Activated CD4-positive, alpha-beta T cell treated with anti-CD3 and anti-CD28 coated beads, Interleukin-2, amount 10 ng/mL, durations not matched to agents 24 days and 14 days (primary cell): ENCODE measurements around the gene PDZD8. TPM values are rescaled to one million over a fixed set of nuclear protein-coding genes. Genes with fewer than 3 reads are reported as not detected.
"Not testable (repeated sequence)": the region's sequence is repeated elsewhere in the genome, so short reads cannot be mapped to it uniquely, and the experiment has no call there.

ENCODE experiments used
- DNase-seq: peaks from one replicate; pipeline ENCODE4 v3.0.0; 2022
- H3K27ac Mint-ChIP-seq: one replicate; pipeline ENCODE4 v1.8.0; 2022; ENCODE audit warnings: mild to moderate bottlenecking, mixed read lengths
- H3K27me3 Mint-ChIP-seq: one replicate; pipeline ENCODE4 v1.8.0; 2022; ENCODE audit warnings: mixed read lengths
- H3K36me3 Mint-ChIP-seq: one replicate; pipeline ENCODE4 v1.8.0; 2022; ENCODE audit warnings: low read depth, mild to moderate bottlenecking, mixed read lengths
- H3K4me1 Mint-ChIP-seq: one replicate; pipeline ENCODE4 v1.8.0; 2021; ENCODE audit warnings: mixed read lengths
- H3K4me3 Mint-ChIP-seq: one replicate; pipeline ENCODE4 v1.8.0; 2022; ENCODE audit warnings: mild to moderate bottlenecking, moderate library complexity, mixed read lengths
- H3K9me3 Mint-ChIP-seq: one replicate; pipeline ENCODE4 v1.8.0; 2021; ENCODE audit warnings: mixed read lengths
- intact Hi-C: fragments of 100-400 bp; cut with micrococcal nuclease; formaldehyde crosslinking; loops from one replicate; pipeline ENCODE4 v1.15.1; 2023
- total RNA-seq: library from RNA; stranded (reverse); gene quantifications from 2 replicates; pipeline ENCODE4 v1.2.3, GENCODE V29; 2022

Gene PDZD8
- total RNA-seq, 1 donor from 2014 or later, result 23.3 TPM

GRCh38 chr10:117316701-117317100 is 58.5 kb downstream of the PDZD8 start:
- peaks cover 11% of the 10 kb centered on the region for H3K36me3 Mint-ChIP-seq
- intact Hi-C loops, result no loop called here
- H3K27me3 Mint-ChIP-seq, result no peaks in the 10 kb centered on the region
- peaks cover 4% of the 10 kb centered on the region for H3K4me1 Mint-ChIP-seq
- no peaks in the 10 kb centered on the region for H3K9me3 Mint-ChIP-seq
- H3K4me3 Mint-ChIP-seq, result no peak overlapping the region
- no peak for DNase-seq
- H3K27ac Mint-ChIP-seq, result no peak overlapping the region

- no peak overlapping the region for H3K4me3 Mint-ChIP-seq
- DNase-seq, result no peak
- peaks cover 4% of the 10 kb centered on the region for H3K4me1 Mint-ChIP-seq
- H3K27me3 Mint-ChIP-seq, result no peaks in the 10 kb centered on the region
- peaks cover 12% of the 10 kb centered on the region for H3K36me3 Mint-ChIP-seq
- H3K9me3 Mint-ChIP-seq, result no peaks in the 10 kb centered on the region
- H3K27ac Mint-ChIP-seq, result no peak overlapping the region
- intact Hi-C loops, result no loop called here
These were observed 61.6 kb downstream of the PDZD8 start for GRCh38 chr10:117313641-117314040.

GRCh38 chr10:117312430-117312829 is 62.8 kb downstream of the PDZD8 start:
- Mint-ChIP-seq H3K9me3 (no peaks in the 10 kb centered on the region), H3K36me3 (peaks cover 14% of the 10 kb centered on the region), H3K4me1 (peaks cover 4% of the 10 kb centered on the region), H3K27ac (no peak overlapping the region), H3K4me3 (no peak overlapping the region), H3K27me3 (no peaks in the 10 kb centered on the region)
- intact Hi-C loops, result no loop called here
- no peak for DNase-seq

- Mint-ChIP-seq H3K36me3 (peaks cover 14% of the 10 kb centered on the region), H3K4me1 (peaks cover 4% of the 10 kb centered on the region), H3K9me3 (no peaks in the 10 kb centered on the region), H3K27ac (no peak overlapping the region), H3K27me3 (no peaks in the 10 kb centered on the region), H3K4me3 (no peak overlapping the region)
- intact Hi-C loops, result no loop called here
- DNase-seq, result no peak
These were observed 64.0 kb downstream of the PDZD8 start for GRCh38 chr10:117311261-117311660.

GRCh38 chr10:117306674-117307073 is 68.6 kb downstream of the PDZD8 start:
- Mint-ChIP-seq H3K27me3 (no peaks in the 10 kb centered on the region), H3K4me3 (no peak overlapping the region), H3K4me1 (peaks cover under 1% of the 10 kb centered on the region), H3K9me3 (peaks cover 4% of the 10 kb centered on the region), H3K36me3 (peaks cover 20% of the 10 kb centered on the region), H3K27ac (no peak overlapping the region)
- intact Hi-C loops, result no loop called here
- DNase-seq, result no peak

- H3K27me3 Mint-ChIP-seq, DNase-seq, H3K4me1 Mint-ChIP-seq, H3K27ac Mint-ChIP-seq, H3K4me3 Mint-ChIP-seq, intact Hi-C loops: not testable (repeated sequence)
- peaks cover 14% of the 10 kb centered on the region for H3K9me3 Mint-ChIP-seq
- peaks cover 22% of the 10 kb centered on the region for H3K36me3 Mint-ChIP-seq
These were observed 71.8 kb downstream of the PDZD8 start for GRCh38 chr10:117303451-117303850.

GRCh38 chr10:117300671-117301070 is 74.6 kb downstream of the PDZD8 start:
- Mint-ChIP-seq H3K4me1 (peaks cover 2% of the 10 kb centered on the region), H3K9me3 (peaks cover 14% of the 10 kb centered on the region), H3K36me3 (peaks cover 19% of the 10 kb centered on the region), H3K27me3 (no peaks in the 10 kb centered on the region), H3K4me3 (no peak overlapping the region), H3K27ac (no peak overlapping the region)
- intact Hi-C loops, result no loop called here
- DNase-seq, result no peak

- H3K27me3 Mint-ChIP-seq, result no peaks in the 10 kb centered on the region
- H3K36me3 Mint-ChIP-seq, result peaks cover 14% of the 10 kb centered on the region
- peaks cover 2% of the 10 kb centered on the region for H3K4me1 Mint-ChIP-seq
- no peak overlapping the region for H3K27ac Mint-ChIP-seq
- no peak overlapping the region for H3K4me3 Mint-ChIP-seq
- H3K9me3 Mint-ChIP-seq, result peaks cover 14% of the 10 kb centered on the region
- intact Hi-C loops, result no loop called here
- no peak for DNase-seq
These were observed 75.8 kb downstream of the PDZD8 start for GRCh38 chr10:117299435-117299834.

GRCh38 chr10:117298219-117298618 is 77.0 kb downstream of the PDZD8 start:
- Mint-ChIP-seq H3K36me3 (peaks cover 8% of the 10 kb centered on the region), H3K4me3 (no peak overlapping the region), H3K27me3 (no peaks in the 10 kb centered on the region), H3K27ac (no peak overlapping the region), H3K9me3 (peaks cover 10% of the 10 kb centered on the region), H3K4me1 (peaks cover 4% of the 10 kb centered on the region)
- intact Hi-C loops, result no loop called here
- no peak for DNase-seq

GRCh38 chr10:117294735-117295134 is 80.5 kb downstream of the PDZD8 start:
- Mint-ChIP-seq H3K9me3 (peaks cover 6% of the 10 kb centered on the region), H3K27ac (no peak overlapping the region)

GRCh38 chr10:117294039-117294645 is 81.1 kb downstream of the PDZD8 start:
- peaks cover under 1% of the 10 kb centered on the region for H3K9me3 Mint-ChIP-seq
- H3K4me3 Mint-ChIP-seq, result no peak overlapping the region
- intact Hi-C loops, result no loop called here
- H3K27me3 Mint-ChIP-seq, result no peaks in the 10 kb centered on the region
- no peak overlapping the region for H3K27ac Mint-ChIP-seq
- peaks cover 8% of the 10 kb centered on the region for H3K36me3 Mint-ChIP-seq
- DNase-seq, result no peak
- peaks cover 1% of the 10 kb centered on the region for H3K4me1 Mint-ChIP-seq

More at GRCh38 chr10:117294735-117295134, 80.5 kb downstream of the PDZD8 start:
- intact Hi-C loops, result no loop called here
- Mint-ChIP-seq H3K4me1 (peaks cover 1% of the 10 kb centered on the region), H3K36me3 (peaks cover 3% of the 10 kb centered on the region), H3K4me3 (no peak overlapping the region), H3K27me3 (no peaks in the 10 kb centered on the region)
- DNase-seq, result no peak

- intact Hi-C loops, H3K4me3 Mint-ChIP-seq, H3K27me3 Mint-ChIP-seq, H3K4me1 Mint-ChIP-seq, H3K27ac Mint-ChIP-seq, DNase-seq, H3K36me3 Mint-ChIP-seq, H3K9me3 Mint-ChIP-seq: not testable (repeated sequence)
These were observed 84.4 kb downstream of the PDZD8 start for GRCh38 chr10:117290872-117291271.

GRCh38 chr10:117284716-117285494 is 90.3 kb downstream of the PDZD8 start:
- no peaks in the 10 kb centered on the region for H3K27me3 Mint-ChIP-seq
- H3K27ac Mint-ChIP-seq, result no peak overlapping the region
- intact Hi-C loops, result no loop called here
- H3K4me3 Mint-ChIP-seq, result no peak overlapping the region
- DNase-seq, result no peak
- peaks cover 3% of the 10 kb centered on the region for H3K4me1 Mint-ChIP-seq
- H3K36me3 Mint-ChIP-seq, result peaks cover 20% of the 10 kb centered on the region
- H3K9me3 Mint-ChIP-seq, result no peaks in the 10 kb centered on the region

GRCh38 chr10:117277675-117278074 is 97.6 kb downstream of the PDZD8 start:
- Mint-ChIP-seq H3K27me3 (no peaks in the 10 kb centered on the region), H3K9me3 (no peaks in the 10 kb centered on the region), H3K4me1 (no peaks in the 10 kb centered on the region), H3K4me3 (no peak overlapping the region), H3K27ac (no peak overlapping the region), H3K36me3 (no peaks in the 10 kb centered on the region)
- DNase-seq, result no peak
- intact Hi-C loops, result no loop called here
